LHCN-M2 (cell line): Measurements from ENCODE around the gene DGKI. TPM values are rescaled to one million over a fixed set of nuclear protein-coding genes. Genes with fewer than 3 reads are reported as not detected.
"Not testable (repeated sequence)": the region's sequence is repeated elsewhere in the genome, so short reads cannot be mapped to it uniquely, and the experiment has no call there.

Source experiments
- DNase-seq: peaks from one replicate; pipeline ENCODE4 v3.0.0-alpha.2; 2012; ENCODE audit warnings: low read depth
- total RNA-seq: library from RNA; depleted of rRNA; stranded (reverse); fragments of >200 nt; gene quantifications from 2 replicates; pipeline ENCODE4 v1.2.3, GENCODE V29; 2014

The DGKI gene
- total RNA-seq, 1 experiment from 2014 or later, result 4.2 TPM

- DNase-seq, result no peak
Observed at GRCh38 chr7:137742051-137742450, 104.7 kb downstream of the DGKI start.

- no peak for DNase-seq
Observed at GRCh38 chr7:137741443-137741842, 105.3 kb downstream of the DGKI start.

GRCh38 chr7:137734221-137734620 is 112.6 kb downstream of the DGKI start:
- DNase-seq, result peak; percentile 38

- DNase-seq, result no peak
Observed at GRCh38 chr7:137732168-137732567, 114.6 kb downstream of the DGKI start.

- peak; percentile 83 for DNase-seq
Observed at GRCh38 chr7:137731436-137731835, 115.3 kb downstream of the DGKI start.

- no peak for DNase-seq
Observed at GRCh38 chr7:137728426-137728825, 118.3 kb downstream of the DGKI start.

GRCh38 chr7:137727413-137727812 is 119.4 kb downstream of the DGKI start:
- DNase-seq, result no peak

GRCh38 chr7:137718355-137718754 is 128.4 kb downstream of the DGKI start:
- DNase-seq, result no peak

GRCh38 chr7:137717811-137718271 is 128.9 kb downstream of the DGKI start:
- DNase-seq, result peak; percentile 52

GRCh38 chr7:137717045-137717444 is 129.7 kb downstream of the DGKI start:
- no peak for DNase-seq

GRCh38 chr7:137716061-137716460 is 130.7 kb downstream of the DGKI start:
- no peak for DNase-seq

GRCh38 chr7:137715533-137715932 is 131.2 kb downstream of the DGKI start:
- DNase-seq, result peak; percentile 16

GRCh38 chr7:137715121-137715520 is 131.7 kb downstream of the DGKI start:
- DNase-seq, result peak; percentile 24

- not testable (repeated sequence) for DNase-seq
Observed at GRCh38 chr7:137706330-137706729, 140.4 kb downstream of the DGKI start.

- DNase-seq, result no peak
Observed at GRCh38 chr7:137704723-137705122, 142.1 kb downstream of the DGKI start.

GRCh38 chr7:137703291-137704010 is 143.3 kb downstream of the DGKI start:
- DNase-seq, result no peak

- DNase-seq, result no peak
Observed at GRCh38 chr7:137696988-137697387, 149.8 kb downstream of the DGKI start.

- peak; percentile 88 for DNase-seq
Observed at GRCh38 chr7:137696376-137696775, 150.4 kb downstream of the DGKI start.

- no peak for DNase-seq
Observed at GRCh38 chr7:137695942-137696341, 150.8 kb downstream of the DGKI start.

GRCh38 chr7:137695494-137695893 is 151.3 kb downstream of the DGKI start:
- no peak for DNase-seq

- peak; percentile 95 for DNase-seq
Observed at GRCh38 chr7:137694405-137694804, 152.4 kb downstream of the DGKI start.

- no peak for DNase-seq
Observed at GRCh38 chr7:137692399-137692798, 154.4 kb downstream of the DGKI start.

GRCh38 chr7:137691566-137691965 is 155.2 kb downstream of the DGKI start:
- no peak for DNase-seq

- DNase-seq, result no peak
Observed at GRCh38 chr7:137690635-137691034, 156.1 kb downstream of the DGKI start.
